Measurements from ENCODE around the gene S100A11. TPM values are rescaled to one million over a fixed set of nuclear protein-coding genes. Genes with fewer than 3 reads are reported as not detected.

Gene S100A11
- total RNA-seq, 2 experiments from 2014 or later: 27.1 TPM; not detected in 1

- H2AFZ ChIP-seq (ENCODE audit: low read length): no peak overlapping the region
- ChIA-PET CTCF (ENCODE audit: unreplicated experiment) (interaction anchor here (0.5 kb wide), 1 partner anchor 611 kb away, joined by 8 read pairs; no protein-coding TSS in a partner anchor), POLR2A (no interaction called here)
- TF ChIP-seq, protein P1, sequence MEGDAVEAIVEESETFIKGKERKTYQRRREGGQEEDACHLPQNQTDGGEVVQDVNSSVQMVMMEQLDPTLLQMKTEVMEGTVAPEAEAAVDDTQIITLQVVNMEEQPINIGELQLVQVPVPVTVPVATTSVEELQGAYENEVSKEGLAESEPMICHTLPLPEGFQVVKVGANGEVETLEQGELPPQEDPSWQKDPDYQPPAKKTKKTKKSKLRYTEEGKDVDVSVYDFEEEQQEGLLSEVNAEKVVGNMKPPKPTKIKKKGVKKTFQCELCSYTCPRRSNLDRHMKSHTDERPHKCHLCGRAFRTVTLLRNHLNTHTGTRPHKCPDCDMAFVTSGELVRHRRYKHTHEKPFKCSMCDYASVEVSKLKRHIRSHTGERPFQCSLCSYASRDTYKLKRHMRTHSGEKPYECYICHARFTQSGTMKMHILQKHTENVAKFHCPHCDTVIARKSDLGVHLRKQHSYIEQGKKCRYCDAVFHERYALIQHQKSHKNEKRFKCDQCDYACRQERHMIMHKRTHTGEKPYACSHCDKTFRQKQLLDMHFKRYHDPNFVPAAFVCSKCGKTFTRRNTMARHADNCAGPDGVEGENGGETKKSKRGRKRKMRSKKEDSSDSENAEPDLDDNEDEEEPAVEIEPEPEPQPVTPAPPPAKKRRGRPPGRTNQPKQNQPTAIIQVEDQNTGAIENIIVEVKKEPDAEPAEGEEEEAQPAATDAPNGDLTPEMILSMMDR (conservative IDR thresholded peaks at IDR 0.05; ENCODE audit: low read length): no peak
- TF ChIP-seq EZH2phosphoT487 (IDR thresholded peaks at IDR 0.05; ENCODE audit: borderline replicate concordance, low read depth, low read length): no peak
- intact Hi-C loops (cut with micrococcal nuclease; ENCODE audit: unreplicated experiment): loop anchor here (5.0 kb wide), 1 partner anchor 91 kb away; the partner anchor contains the start of gene THEM4
- H3K4me2 ChIP-seq (ENCODE audit: low read length): no peak overlapping the region
- BruUV-seq (replicated peaks): no TSS peak
- no peaks in the 10 kb centered on the region for H3K4me1 ChIP-seq (ENCODE audit: insufficient read depth, low read length, poor library complexity, severe bottlenecking)
- no peaks in the 10 kb centered on the region for H4K20me1 ChIP-seq (ENCODE audit: insufficient read depth, low read length)
- no peaks in the 10 kb centered on the region for H3K9me3 ChIP-seq (ENCODE audit: low read length)
- no peak overlapping the region for H3K27ac ChIP-seq (ENCODE audit: low read depth, low read length, poor library complexity, severe bottlenecking)
- DNase-seq (ENCODE audit: low spot score): no peak
- H3K36me3 ChIP-seq (ENCODE audit: insufficient read depth, low read length): no peaks in the 10 kb centered on the region
- no peak overlapping the region for H3K4me3 ChIP-seq (ENCODE audit: low read depth, low read length, poor library complexity, severe bottlenecking)
- H3K9me2 ChIP-seq (ENCODE audit: insufficient read depth, low read length): no peaks in the 10 kb centered on the region
- no peaks in the 10 kb centered on the region for H3K79me2 ChIP-seq (ENCODE audit: insufficient read depth, low read depth, low read length)
Measured at GRCh38 chr1:151998611-151999362, 38.0 kb downstream of the S100A11 start.

DNA sequence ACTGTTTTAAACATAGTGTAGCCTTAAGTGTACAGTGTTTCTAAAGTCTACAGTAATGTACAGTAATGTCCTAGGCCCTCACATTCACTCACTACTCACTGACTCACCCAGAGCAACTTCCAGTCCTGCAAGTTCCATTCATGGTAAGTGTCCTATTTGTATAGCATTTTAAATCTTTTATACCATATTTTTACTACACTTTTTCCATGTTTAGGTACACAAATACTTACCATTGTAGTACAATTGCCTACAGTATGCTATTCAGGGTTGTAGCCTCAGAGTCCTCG is 39.6 kb downstream of the S100A11 start:
- no TSS peak for BruUV-seq (replicated peaks)
- ChIA-PET POLR2A (no interaction called here), CTCF (ENCODE audit: unreplicated experiment) (no interaction called here)
- Histone ChIP-seq H3K79me2 (ENCODE audit: insufficient read depth, low read depth, low read length) (no peaks in the 10 kb centered on the region), H3K27ac (ENCODE audit: low read depth, low read length, poor library complexity, severe bottlenecking) (no peak overlapping the region), H3K9me3 (ENCODE audit: low read length) (no peaks in the 10 kb centered on the region), H3K4me3 (ENCODE audit: low read depth, low read length, poor library complexity, severe bottlenecking) (no peak overlapping the region), H3K9me2 (ENCODE audit: insufficient read depth, low read length) (no peaks in the 10 kb centered on the region), H3K4me1 (ENCODE audit: insufficient read depth, low read length, poor library complexity, severe bottlenecking) (no peaks in the 10 kb centered on the region), H4K20me1 (ENCODE audit: insufficient read depth, low read length) (no peaks in the 10 kb centered on the region), H3K36me3 (ENCODE audit: insufficient read depth, low read length) (no peaks in the 10 kb centered on the region), H3K4me2 (ENCODE audit: low read length) (no peak overlapping the region), H2AFZ (ENCODE audit: low read length) (no peak overlapping the region)
- no peak for DNase-seq (ENCODE audit: low spot score)
- TF ChIP-seq, protein P1 (conservative IDR thresholded peaks at IDR 0.05; ENCODE audit: low read length): no peak
- no peak for TF ChIP-seq EZH2phosphoT487 (IDR thresholded peaks at IDR 0.05; ENCODE audit: borderline replicate concordance, low read depth, low read length)
- intact Hi-C loops (cut with micrococcal nuclease; ENCODE audit: unreplicated experiment): loop anchor here (1.0 to 5.0 kb wide), 3 partner anchors 63 to 108 kb away; partner anchors contain the start of gene THEM4

DNA sequence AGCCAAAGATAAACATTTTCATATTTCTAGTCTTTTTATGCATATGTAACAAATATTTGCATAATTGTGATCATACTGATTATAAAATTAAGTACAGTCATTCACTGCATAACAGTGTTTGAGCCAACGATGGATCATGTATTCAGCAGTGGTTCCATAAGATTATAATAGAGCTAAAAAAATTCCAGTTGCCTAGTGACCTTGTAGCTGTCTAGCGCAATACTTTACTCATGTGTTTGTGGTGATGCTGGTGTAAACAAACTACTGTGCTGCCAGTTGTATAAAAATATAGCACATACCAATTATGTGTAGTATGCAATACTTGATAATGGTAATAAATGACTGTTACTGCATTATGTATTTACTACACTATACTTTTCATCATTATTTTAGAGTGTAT is 41.0 kb downstream of the S100A11 start:
- Histone ChIP-seq H3K4me1 (ENCODE audit: insufficient read depth, low read length, poor library complexity, severe bottlenecking) (no peaks in the 10 kb centered on the region), H3K36me3 (ENCODE audit: insufficient read depth, low read length) (no peaks in the 10 kb centered on the region), H2AFZ (ENCODE audit: low read length) (no peak overlapping the region), H3K27ac (ENCODE audit: low read depth, low read length, poor library complexity, severe bottlenecking) (no peak overlapping the region), H3K4me3 (ENCODE audit: low read depth, low read length, poor library complexity, severe bottlenecking) (no peak overlapping the region), H4K20me1 (ENCODE audit: insufficient read depth, low read length) (no peaks in the 10 kb centered on the region), H3K79me2 (ENCODE audit: insufficient read depth, low read depth, low read length) (no peaks in the 10 kb centered on the region), H3K9me2 (ENCODE audit: insufficient read depth, low read length) (no peaks in the 10 kb centered on the region), H3K4me2 (ENCODE audit: low read length) (no peak overlapping the region), H3K9me3 (ENCODE audit: low read length) (no peaks in the 10 kb centered on the region)
- ChIA-PET CTCF (ENCODE audit: unreplicated experiment) (no interaction called here), POLR2A (no interaction called here)
- TF ChIP-seq, protein P1 (conservative IDR thresholded peaks at IDR 0.05; ENCODE audit: low read length): no peak
- intact Hi-C loops (cut with micrococcal nuclease; ENCODE audit: unreplicated experiment): loop anchor here (5.0 kb wide), 1 partner anchor 88 kb away; the partner anchor contains the start of gene THEM4
- BruUV-seq (replicated peaks): no TSS peak
- no peak for DNase-seq (ENCODE audit: low spot score)

All from OCI-LY7 (cell line).